ENCODE measurements around the gene ELP1.

The ELP1 gene

GRCh38 chr9:108865037-108865436 lies 68.9 kb downstream of the ELP1 start:
- H3K4me2 ChIP-seq (ENCODE audit: low read length): no peak overlapping the region
- no peak overlapping the region for H3K23ac ChIP-seq (ENCODE audit: low read length)
- H3K18ac ChIP-seq (ENCODE audit: low read length): no peak overlapping the region
- no CpG with 5 or more reads among the region's 4 CpGs for WGBS (ENCODE audit: extremely low coverage, insufficient coverage, low lambda C conversion rate)
- no peak overlapping the region for H2BK120ac ChIP-seq (ENCODE audit: low read depth, low read length)
- H3K4me1 ChIP-seq (ENCODE audit: control insufficient read depth, low read depth, low read length): no peaks in the 10 kb centered on the region
- H3K4ac ChIP-seq (ENCODE audit: low read depth, low read length): no peak overlapping the region
- no peak overlapping the region for H2BK5ac ChIP-seq (ENCODE audit: low read length)
- DNase-seq: no peak
- H3K4me3 ChIP-seq (ENCODE audit: low read length): no peak overlapping the region
- no peaks in the 10 kb centered on the region for H3K27me3 ChIP-seq (ENCODE audit: insufficient read depth, low read length, poor library complexity)
- H3K56ac ChIP-seq (ENCODE audit: low read length): no peak overlapping the region
- H2BK15ac ChIP-seq (replicated peaks; ENCODE audit: low read depth): no peak overlapping the region
- H3K79me2 ChIP-seq (ENCODE audit: control insufficient read depth, insufficient read depth, low read length): no peaks in the 10 kb centered on the region
- no peak overlapping the region for H4K8ac ChIP-seq (ENCODE audit: low read depth, low read length)
- no peak overlapping the region for H3K9ac ChIP-seq (ENCODE audit: low read length)
- no peak overlapping the region for H4K5ac ChIP-seq (ENCODE audit: low read length)
- H2AK5ac ChIP-seq (ENCODE audit: low read length): no peak overlapping the region
- H3K36me3 ChIP-seq (ENCODE audit: control insufficient read depth, insufficient read depth, low read length): no peaks in the 10 kb centered on the region
- H3K27ac ChIP-seq (ENCODE audit: low read depth, low read length): no peak overlapping the region
- no peaks in the 10 kb centered on the region for H3K79me1 ChIP-seq (ENCODE audit: low read length)

DNA sequence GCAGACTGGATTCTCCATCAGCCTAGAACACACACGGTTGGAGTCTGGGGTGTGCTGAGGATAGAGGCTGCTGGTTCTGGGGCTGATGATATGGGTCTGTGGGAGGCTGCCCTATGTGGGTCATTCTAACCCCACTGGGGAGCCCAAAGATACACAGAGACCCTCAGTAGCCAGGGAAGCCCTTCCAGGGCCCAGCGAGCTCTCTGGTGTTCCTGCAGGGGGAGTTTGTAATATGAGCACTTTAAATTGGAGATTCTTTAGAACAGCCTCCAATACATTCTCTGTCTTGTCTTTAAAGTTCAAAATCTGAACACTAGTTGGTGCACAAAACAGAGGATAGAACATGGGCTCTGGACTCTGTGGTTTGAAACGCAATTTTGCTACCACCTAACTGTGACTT lies 69.5 kb downstream of the ELP1 start:
- Histone ChIP-seq H3K4me3 (ENCODE audit: low read length) (no peak overlapping the region), H4K5ac (ENCODE audit: low read length) (no peak overlapping the region), H3K9ac (ENCODE audit: low read length) (no peak overlapping the region), H2AK5ac (ENCODE audit: low read length) (no peak overlapping the region), H3K18ac (ENCODE audit: low read length) (no peak overlapping the region), H3K56ac (ENCODE audit: low read length) (no peak overlapping the region), H3K79me1 (ENCODE audit: low read length) (no peaks in the 10 kb centered on the region), H3K27ac (ENCODE audit: low read depth, low read length) (no peak overlapping the region), H2BK15ac (replicated peaks; ENCODE audit: low read depth) (no peak overlapping the region), H3K23ac (ENCODE audit: low read length) (no peak overlapping the region), H4K8ac (ENCODE audit: low read depth, low read length) (no peak overlapping the region), H3K36me3 (ENCODE audit: control insufficient read depth, insufficient read depth, low read length) (no peaks in the 10 kb centered on the region), H3K4me2 (ENCODE audit: low read length) (no peak overlapping the region), H2BK120ac (ENCODE audit: low read depth, low read length) (no peak overlapping the region), H3K27me3 (ENCODE audit: insufficient read depth, low read length, poor library complexity) (no peaks in the 10 kb centered on the region), H3K79me2 (ENCODE audit: control insufficient read depth, insufficient read depth, low read length) (no peaks in the 10 kb centered on the region), H3K4ac (ENCODE audit: low read depth, low read length) (no peak overlapping the region), H2BK5ac (ENCODE audit: low read length) (no peak overlapping the region), H3K4me1 (ENCODE audit: control insufficient read depth, low read depth, low read length) (no peaks in the 10 kb centered on the region)
- no CpG with 5 or more reads among the region's 3 CpGs for WGBS (ENCODE audit: extremely low coverage, insufficient coverage, low lambda C conversion rate)
- DNase-seq: no peak

GRCh38 chr9:108863891-108864290 lies 70.0 kb downstream of the ELP1 start:
- Histone ChIP-seq H2BK15ac (replicated peaks; ENCODE audit: low read depth) (no peak overlapping the region), H3K4ac (ENCODE audit: low read depth, low read length) (no peak overlapping the region), H3K27ac (ENCODE audit: low read depth, low read length) (no peak overlapping the region), H3K4me3 (ENCODE audit: low read length) (no peak overlapping the region), H3K18ac (ENCODE audit: low read length) (no peak overlapping the region), H3K27me3 (ENCODE audit: insufficient read depth, low read length, poor library complexity) (no peaks in the 10 kb centered on the region), H3K23ac (ENCODE audit: low read length) (no peak overlapping the region), H2BK5ac (ENCODE audit: low read length) (no peak overlapping the region), H3K4me2 (ENCODE audit: low read length) (no peak overlapping the region), H2BK120ac (ENCODE audit: low read depth, low read length) (no peak overlapping the region), H3K36me3 (ENCODE audit: control insufficient read depth, insufficient read depth, low read length) (no peaks in the 10 kb centered on the region), H3K79me1 (ENCODE audit: low read length) (no peaks in the 10 kb centered on the region), H2AK5ac (ENCODE audit: low read length) (no peak overlapping the region), H4K8ac (ENCODE audit: low read depth, low read length) (no peak overlapping the region), H4K5ac (ENCODE audit: low read length) (no peak overlapping the region), H3K56ac (ENCODE audit: low read length) (no peak overlapping the region), H3K4me1 (ENCODE audit: control insufficient read depth, low read depth, low read length) (no peaks in the 10 kb centered on the region), H3K9ac (ENCODE audit: low read length) (no peak overlapping the region), H3K79me2 (ENCODE audit: control insufficient read depth, insufficient read depth, low read length) (no peaks in the 10 kb centered on the region)
- WGBS (ENCODE audit: extremely low coverage, insufficient coverage, low lambda C conversion rate): no CpG with 5 or more reads among the region's 3 CpGs
- DNase-seq: no peak

DNA sequence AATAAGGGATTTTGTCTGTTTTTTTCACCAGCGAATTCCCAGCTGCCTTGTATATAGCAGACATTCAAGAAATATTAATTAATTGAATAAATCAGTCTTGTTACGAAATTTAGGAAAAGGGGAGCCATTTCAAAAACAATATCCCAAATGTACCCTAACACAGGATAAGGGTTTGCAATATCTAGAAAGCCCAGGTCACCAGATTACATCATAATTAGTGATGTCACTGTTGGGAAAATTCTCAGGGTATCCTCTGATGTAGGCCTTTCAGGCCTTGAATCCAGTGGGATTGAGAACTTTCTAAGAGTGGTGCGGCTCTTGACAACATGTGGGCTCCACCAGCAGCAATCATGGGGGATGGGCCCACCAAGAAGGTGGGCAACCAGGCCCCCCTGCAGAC lies 71.9 kb downstream of the ELP1 start, which contains the start of gene ACTL7A:
TSS of gene ACTL7A (plus strand) at position 270 of the 400 bp plus-strand sequence. CDS start at position 327, 57 bp downstream.
- Histone ChIP-seq H3K4me1 (ENCODE audit: control insufficient read depth, low read depth, low read length) (no peaks in the 10 kb centered on the region), H2BK15ac (replicated peaks; ENCODE audit: low read depth) (no peak within 1 kb of the TSS), H3K56ac (ENCODE audit: low read length) (no peak within 1 kb of the TSS), H4K5ac (ENCODE audit: low read length) (no peak within 1 kb of the TSS), H2BK120ac (ENCODE audit: low read depth, low read length) (no peak within 1 kb of the TSS), H3K4ac (ENCODE audit: low read depth, low read length) (no peak within 1 kb of the TSS), H3K79me1 (ENCODE audit: low read length) (no peaks in the 10 kb centered on the region), H3K79me2 (ENCODE audit: control insufficient read depth, insufficient read depth, low read length) (no peaks in the 10 kb centered on the region), H3K23ac (ENCODE audit: low read length) (no peak within 1 kb of the TSS), H3K4me3 (ENCODE audit: low read length) (no peak within 1 kb of the TSS), H3K36me3 (ENCODE audit: control insufficient read depth, insufficient read depth, low read length) (no peaks in the 10 kb centered on the region), H3K9ac (ENCODE audit: low read length) (no peak within 1 kb of the TSS), H2BK5ac (ENCODE audit: low read length) (no peak within 1 kb of the TSS), H3K4me2 (ENCODE audit: low read length) (no peak within 1 kb of the TSS), H4K8ac (ENCODE audit: low read depth, low read length) (no peak within 1 kb of the TSS), H3K27ac (ENCODE audit: low read depth, low read length) (no peak within 1 kb of the TSS), H3K18ac (ENCODE audit: low read length) (no peak within 1 kb of the TSS), H3K27me3 (ENCODE audit: insufficient read depth, low read length, poor library complexity) (no peaks in the 10 kb centered on the region), H2AK5ac (ENCODE audit: low read length) (no peak within 1 kb of the TSS)
- no CpG with 5 or more reads among the region's 3 CpGs for WGBS (ENCODE audit: extremely low coverage, insufficient coverage, low lambda C conversion rate)
- DNase-seq: no peak

- Histone ChIP-seq H4K8ac (ENCODE audit: low read depth, low read length) (no peak overlapping the region), H2AK5ac (ENCODE audit: low read length) (no peak overlapping the region), H3K4ac (ENCODE audit: low read depth, low read length) (no peak overlapping the region), H3K4me1 (ENCODE audit: control insufficient read depth, low read depth, low read length) (no peaks in the 10 kb centered on the region), H3K56ac (ENCODE audit: low read length) (no peak overlapping the region), H3K23ac (ENCODE audit: low read length) (no peak overlapping the region), H3K79me1 (ENCODE audit: low read length) (no peaks in the 10 kb centered on the region), H3K36me3 (ENCODE audit: control insufficient read depth, insufficient read depth, low read length) (no peaks in the 10 kb centered on the region), H2BK15ac (replicated peaks; ENCODE audit: low read depth) (no peak overlapping the region), H3K4me2 (ENCODE audit: low read length) (no peak overlapping the region), H3K27ac (ENCODE audit: low read depth, low read length) (no peak overlapping the region), H2BK120ac (ENCODE audit: low read depth, low read length) (no peak overlapping the region), H4K5ac (ENCODE audit: low read length) (no peak overlapping the region), H3K79me2 (ENCODE audit: control insufficient read depth, insufficient read depth, low read length) (no peaks in the 10 kb centered on the region), H3K18ac (ENCODE audit: low read length) (no peak overlapping the region), H3K27me3 (ENCODE audit: insufficient read depth, low read length, poor library complexity) (no peaks in the 10 kb centered on the region), H2BK5ac (ENCODE audit: low read length) (no peak overlapping the region), H3K9ac (ENCODE audit: low read length) (no peak overlapping the region), H3K4me3 (ENCODE audit: low read length) (no peak overlapping the region)
- no CpG with 5 or more reads among the region's 7 CpGs for WGBS (ENCODE audit: extremely low coverage, insufficient coverage, low lambda C conversion rate)
- DNase-seq: no peak
Measured at GRCh38 chr9:108861464-108861863, 72.5 kb downstream of the ELP1 start.

DNA sequence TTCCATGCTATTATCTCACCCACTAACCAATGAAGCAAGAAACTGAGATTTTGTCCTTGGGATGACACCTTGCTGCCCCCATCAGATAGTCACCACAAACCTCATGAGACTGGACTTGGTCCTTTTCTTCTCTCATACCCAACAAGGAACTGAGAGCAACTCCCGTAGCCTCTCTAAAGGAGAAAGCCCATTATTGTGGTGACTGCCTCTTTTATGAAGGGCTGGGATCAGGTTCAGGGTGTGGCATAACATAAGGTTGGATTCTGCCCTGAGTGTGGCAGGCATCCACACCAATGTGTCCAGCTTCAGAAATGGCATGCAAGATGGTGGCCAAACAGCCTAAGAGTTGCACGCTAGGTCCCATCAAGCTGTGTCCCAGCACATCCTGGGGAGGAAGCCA lies 73.2 kb downstream of the ELP1 start:
- no peak overlapping the region for H3K18ac ChIP-seq (ENCODE audit: low read length)
- H4K5ac ChIP-seq (ENCODE audit: low read length): no peak overlapping the region
- H3K9ac ChIP-seq (ENCODE audit: low read length): no peak overlapping the region
- H3K56ac ChIP-seq (ENCODE audit: low read length): no peak overlapping the region
- no peak overlapping the region for H2BK120ac ChIP-seq (ENCODE audit: low read depth, low read length)
- DNase-seq: no peak
- H3K4me2 ChIP-seq (ENCODE audit: low read length): no peak overlapping the region
- no peak overlapping the region for H3K27ac ChIP-seq (ENCODE audit: low read depth, low read length)
- WGBS (ENCODE audit: extremely low coverage, insufficient coverage, low lambda C conversion rate): no CpG with 5 or more reads among the region's 2 CpGs
- no peaks in the 10 kb centered on the region for H3K36me3 ChIP-seq (ENCODE audit: control insufficient read depth, insufficient read depth, low read length)
- H3K79me1 ChIP-seq (ENCODE audit: low read length): no peaks in the 10 kb centered on the region
- H3K4me3 ChIP-seq (ENCODE audit: low read length): no peak overlapping the region
- H3K4me1 ChIP-seq (ENCODE audit: control insufficient read depth, low read depth, low read length): no peaks in the 10 kb centered on the region
- H4K8ac ChIP-seq (ENCODE audit: low read depth, low read length): no peak overlapping the region
- no peak overlapping the region for H3K4ac ChIP-seq (ENCODE audit: low read depth, low read length)
- H3K79me2 ChIP-seq (ENCODE audit: control insufficient read depth, insufficient read depth, low read length): no peaks in the 10 kb centered on the region
- no peak overlapping the region for H2AK5ac ChIP-seq (ENCODE audit: low read length)
- H2BK15ac ChIP-seq (replicated peaks; ENCODE audit: low read depth): no peak overlapping the region
- no peak overlapping the region for H3K23ac ChIP-seq (ENCODE audit: low read length)
- no peaks in the 10 kb centered on the region for H3K27me3 ChIP-seq (ENCODE audit: insufficient read depth, low read length, poor library complexity)
- no peak overlapping the region for H2BK5ac ChIP-seq (ENCODE audit: low read length)

Data from mesendoderm (in vitro differentiated cells).